GM19328 (cell line): Measurements from ENCODE around the gene RMND5B.

Experiments
- ATAC-seq: cut with Tn5 transposase; IDR thresholded peaks from one replicate; pipeline ENCODE4 v1.9.1; 2021; ENCODE audit warnings: mild to moderate bottlenecking, moderate library complexity; ENCODE audit not compliant: unreplicated experiment

RMND5B gene

GRCh38 chr5:178199581-178200434 lies 69.0 kb downstream of the RMND5B start:
- ATAC-seq, result no peak
